Breast epithelium (tissue), 4 donors: ENCODE results near the gene KRT16. TPM values are rescaled to one million over a fixed set of nuclear protein-coding genes. Genes with fewer than 3 reads are reported as not detected.

Experiments
- DNase-seq, 2 donors: peaks; one replicate each; pipeline ENCODE4 v3.0.0-alpha.2; 2019; ENCODE audit warnings: low spot score in 2 of 2
- H3K27ac ChIP-seq, 2 donors: fragments of 200-600 bp; sonication (generic) in 1 of 2; one replicate each; pipeline ENCODE4 v1.5.1; 2016 to 2019; ENCODE audit warnings: mild to moderate bottlenecking in 1 of 2
- H3K27me3 ChIP-seq, 2 donors: fragments of 200-600 bp; sonication (generic) in 1 of 2; one replicate each; pipeline versions ENCODE4 v1.5.1 to v1.6.0; 2017 to 2019; ENCODE audit warnings: control low read depth in 1 of 2, mild to moderate bottlenecking in 1 of 2
- H3K36me3 ChIP-seq: fragments of 200-600 bp; one replicate; pipeline ENCODE4 v1.5.1; 2019
- H3K4me1 ChIP-seq, 2 donors: fragments of 200-600 bp; sonication (generic); one replicate each; pipeline ENCODE4 v1.5.1; 2016 to 2019; ENCODE audit warnings: control low read depth in 1 of 2
- H3K4me3 ChIP-seq, 3 donors: fragments of 200-600 bp; sonication (generic); 1 replicate in 2 of 3; 2 replicates in 1 of 3; pipeline ENCODE4 v1.5.1; 2016 to 2019; ENCODE audit warnings: mild to moderate bottlenecking in 3 of 3, moderate library complexity in 2 of 3
- H3K9me3 ChIP-seq, 2 donors: fragments of 200-600 bp; sonication (generic) in 1 of 2; one replicate each; pipeline ENCODE4 v1.5.1; 2016 to 2019; ENCODE audit warnings: control low read depth in 1 of 2
- CTCF ChIP-seq, 3 donors: fragments of 450-650 bp; IDR thresholded peaks; one replicate each; pipeline ENCODE4 v1.5.1; 2016 to 2017; ENCODE audit warnings: antibody characterized with exemption in 3 of 3, mild to moderate bottlenecking in 3 of 3, moderate library complexity in 3 of 3
- POLR2A ChIP-seq: fragments of 450-650 bp; IDR thresholded peaks from one replicate; pipeline ENCODE4 v1.6.1; 2016; ENCODE audit warnings: antibody characterized with exemption, mild to moderate bottlenecking, moderate library complexity
- POLR2AphosphoS5 ChIP-seq, 3 donors: sonication (generic); formaldehyde crosslinking; IDR thresholded peaks; one replicate each; pipeline ENCODE4 v1.6.1; 2017; ENCODE audit warnings: antibody characterized with exemption in 3 of 3
- intact Hi-C: fragments of 100-400 bp; cut with DNase I; formaldehyde crosslinking; loops from one replicate; pipeline ENCODE4 v1.15.1; 2023; ENCODE audit warnings: low total_unique reads
- total RNA-seq, 3 donors: library from RNA; depleted of rRNA; stranded (reverse); fragments of >200 nt; gene quantifications; one replicate each; pipeline ENCODE4 v1.1.0, GENCODE V29; 2016

KRT16 gene
- total RNA-seq, 3 donors from 2014 or later: 2.6 to 100 (median 51.8) TPM

DNA sequence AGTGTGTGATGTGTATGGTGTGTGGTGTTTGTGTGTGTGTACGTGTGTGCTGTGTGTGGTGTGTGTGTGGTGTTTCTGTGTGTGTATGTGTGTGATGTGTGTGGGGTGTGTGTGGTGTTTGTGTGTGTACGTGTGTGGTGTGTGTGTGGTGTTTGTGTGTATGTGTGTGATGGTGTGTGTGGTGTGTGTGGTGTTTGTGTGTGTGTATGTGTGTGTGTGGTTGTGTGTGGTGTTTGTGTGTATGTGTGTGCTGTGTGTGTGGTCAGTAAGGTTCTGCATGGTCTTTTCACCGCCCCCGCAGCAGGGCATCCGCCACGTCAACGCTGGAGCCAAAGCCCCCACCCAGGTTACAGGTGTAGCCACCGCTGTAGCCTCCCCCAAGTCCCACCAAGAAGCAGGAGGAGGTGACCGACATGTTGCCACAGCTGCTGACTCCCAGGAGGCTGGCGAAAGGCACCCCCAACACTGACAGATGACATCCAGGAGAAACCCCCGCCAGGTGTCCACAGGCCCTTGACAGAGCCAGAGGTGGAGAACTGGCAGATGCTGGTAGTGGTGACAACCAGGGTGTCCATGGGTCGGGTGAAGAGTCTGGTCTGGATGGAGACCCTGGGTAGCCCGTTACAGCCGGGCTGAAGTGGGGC is 21.1 kb upstream of the KRT16 start:
- peaks cover 0 to 6% of the 10 kb centered on the region in 2 donors for H3K4me1 ChIP-seq
- no peaks in the 10 kb centered on the region for H3K36me3 ChIP-seq
- H3K27me3 ChIP-seq: no peaks in the 10 kb centered on the region
- DNase-seq: no peak
- no peaks in the 10 kb centered on the region for H3K9me3 ChIP-seq
- TF ChIP-seq POLR2A (no peak), CTCF (IDR thresholded peaks at IDR 0.05) (no peak), POLR2AphosphoS5 (IDR thresholded peaks at IDR 0.05) (no peak)
- intact Hi-C loops: loop anchor here (10.0 kb wide), 1 partner anchor 79 kb away; no protein-coding TSS in a partner anchor
- no peak overlapping the region for H3K4me3 ChIP-seq
- peak overlapping the region in 1 of 2 donors; percentile 68 for H3K27ac ChIP-seq

- DNase-seq: no peak
- intact Hi-C loops: loop anchor here (10.0 kb wide), 1 partner anchor 78 kb away; no protein-coding TSS in a partner anchor
- Histone ChIP-seq H3K36me3 (no peaks in the 10 kb centered on the region), H3K4me1 (peaks cover 0 to 6% of the 10 kb centered on the region in 2 donors), H3K9me3 (no peaks in the 10 kb centered on the region), H3K27ac (peak overlapping the region in 1 of 2 donors; percentile 19), H3K4me3 (no peak overlapping the region), H3K27me3 (no peaks in the 10 kb centered on the region)
- TF ChIP-seq CTCF (IDR thresholded peaks at IDR 0.05): no peak
- no peak for TF ChIP-seq POLR2A
- no peak for TF ChIP-seq POLR2AphosphoS5 (IDR thresholded peaks at IDR 0.05)
These were observed 20.0 kb upstream of the KRT16 start for GRCh38 chr17:41632482-41633105.

- H3K27ac ChIP-seq: peak overlapping the region in 1 of 2 donors; percentile 19
- TF ChIP-seq POLR2A (no peak), CTCF (IDR thresholded peaks at IDR 0.05) (no peak), POLR2AphosphoS5 (IDR thresholded peaks at IDR 0.05) (no peak)
- intact Hi-C loops: loop anchor here (10.0 kb wide), 1 partner anchor 77 kb away; no protein-coding TSS in a partner anchor
- H3K4me3 ChIP-seq: no peak overlapping the region
- no peaks in the 10 kb centered on the region for H3K27me3 ChIP-seq
- H3K9me3 ChIP-seq: no peaks in the 10 kb centered on the region
- H3K36me3 ChIP-seq: no peaks in the 10 kb centered on the region
- peaks cover 0 to 6% of the 10 kb centered on the region in 2 donors for H3K4me1 ChIP-seq
- no peak for DNase-seq
These were observed 19.3 kb upstream of the KRT16 start for GRCh38 chr17:41631898-41632285.

- peaks cover 0 to 6% of the 10 kb centered on the region in 2 donors for H3K4me1 ChIP-seq
- H3K36me3 ChIP-seq: no peaks in the 10 kb centered on the region
- intact Hi-C loops: loop anchor here (10.0 kb wide), 1 partner anchor 76 kb away; no protein-coding TSS in a partner anchor
- H3K27me3 ChIP-seq: no peaks in the 10 kb centered on the region
- no peaks in the 10 kb centered on the region for H3K9me3 ChIP-seq
- peak overlapping the region; percentile 15 to 19 for H3K27ac ChIP-seq
- TF ChIP-seq CTCF (IDR thresholded peaks at IDR 0.05) (no peak), POLR2AphosphoS5 (IDR thresholded peaks at IDR 0.05) (peak in 1 of 3 donors; percentile 18), POLR2A (no peak)
- peak in 1 of 2 donors; percentile 67 for DNase-seq
- no peak overlapping the region for H3K4me3 ChIP-seq
These were observed 18.7 kb upstream of the KRT16 start for GRCh38 chr17:41631025-41631897.
